Glomerular endothelial cell (primary cell): ENCODE measurements around the gene GIT2. TPM values are rescaled to one million over a fixed set of nuclear protein-coding genes. Genes with fewer than 3 reads are reported as not detected.
A peak's percentile ranks its signal among the peaks of the same experiment; 100 is the strongest.

Experiments
- DNase-seq: peaks from one replicate; pipeline ENCODE4 v3.0.0-alpha.2; 2011; ENCODE audit warnings: low read depth, low spot score; ENCODE audit errors: extremely low read depth
- total RNA-seq: library from RNA; depleted of rRNA; stranded (reverse); fragments of >200 nt; gene quantifications from 2 replicates; pipeline ENCODE4 v1.2.3, GENCODE V29; 2015

The GIT2 gene
- total RNA-seq, 1 donor from 2014 or later = 65.6 TPM

GRCh38 chr12:110007881-110008280, 11.7 kb upstream of the GIT2 start:
- no peak for DNase-seq

- no peak for DNase-seq
These were observed 9.9 kb upstream of the GIT2 start for GRCh38 chr12:110006115-110006514.

- no peak for DNase-seq
These were observed 9.3 kb upstream of the GIT2 start for GRCh38 chr12:110005319-110005973.

GRCh38 chr12:110004598-110004997, 8.4 kb upstream of the GIT2 start:
- DNase-seq = no peak

- no peak for DNase-seq
These were observed 6.7 kb upstream of the GIT2 start for GRCh38 chr12:110002676-110003515.

GRCh38 chr12:110001596-110001995, 5.4 kb upstream of the GIT2 start:
- no peak for DNase-seq

- no peak for DNase-seq
These were observed 3.9 kb upstream of the GIT2 start for GRCh38 chr12:109999983-110000505.

GRCh38 chr12:109999649-109999971, 3.4 kb upstream of the GIT2 start:
- DNase-seq = no peak

GRCh38 chr12:109998904-109999648, 2.9 kb upstream of the GIT2 start, which contains the start of gene ANKRD13A:
Gene ANKRD13A (plus strand): TSS chr12:109999430. CDS start chr12:109999689, 259 bp downstream.
- DNase-seq = peak; percentile 88

- no peak for DNase-seq
These were observed 2.2 kb upstream of the GIT2 start for GRCh38 chr12:109998241-109998903.

- no peak for DNase-seq
These were observed 1.2 kb upstream of the GIT2 start for GRCh38 chr12:109997393-109997792.

- DNase-seq = no peak
These were observed 300 bp upstream of the GIT2 start for GRCh38 chr12:109996483-109996853.

GRCh38 chr12:109995361-109995685, 845 bp downstream of the GIT2 start:
- DNase-seq = no peak

- DNase-seq = no peak
These were observed 1.6 kb downstream of the GIT2 start for GRCh38 chr12:109994401-109995175.

- DNase-seq = no peak
These were observed 3.1 kb downstream of the GIT2 start for GRCh38 chr12:109993091-109993490.

GRCh38 chr12:109991586-109991985, 4.6 kb downstream of the GIT2 start:
- DNase-seq = no peak

- no peak for DNase-seq
These were observed 6.8 kb downstream of the GIT2 start for GRCh38 chr12:109989380-109989779.

GRCh38 chr12:109988903-109989302, 7.3 kb downstream of the GIT2 start:
- DNase-seq = peak; percentile 51

- no peak for DNase-seq
These were observed 7.9 kb downstream of the GIT2 start for GRCh38 chr12:109988274-109988673.

- no peak for DNase-seq
These were observed 8.6 kb downstream of the GIT2 start for GRCh38 chr12:109987615-109988014.
